Measurements from ENCODE around the gene KIRREL1.

The KIRREL1 gene

DNA sequence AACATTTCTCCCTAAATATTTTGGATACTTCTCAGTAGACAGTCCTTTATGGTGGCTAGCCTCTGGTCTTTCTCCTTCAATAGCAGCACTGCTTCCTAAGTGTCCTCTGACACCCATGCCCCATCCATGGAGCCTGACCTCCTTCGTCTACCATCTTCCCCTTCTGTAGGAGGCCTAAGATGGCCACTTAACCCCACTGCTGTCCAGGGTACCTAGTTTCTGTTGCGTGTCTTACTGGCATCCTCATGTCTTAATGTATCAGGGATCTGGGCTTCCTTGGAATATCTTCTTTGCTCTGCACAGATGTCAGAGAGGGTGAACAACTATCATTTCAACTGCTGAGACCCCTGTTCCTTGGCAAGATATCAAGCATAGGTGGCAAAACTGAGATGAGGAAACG, 5.4 kb upstream of the KIRREL1 start:
- no peak for DNase-seq (ENCODE audit: low read depth, low spot score)
- TF ChIP-seq SUZ12 (IDR thresholded peaks at IDR 0.05; ENCODE audit: extremely low read depth, insufficient read depth, insufficient read length), result no peak
- TF ChIP-seq YY1 (IDR thresholded peaks at IDR 0.05; ENCODE audit: insufficient read depth, insufficient read length), result no peak
- TF ChIP-seq ZNF274 (IDR thresholded peaks at IDR 0.05; ENCODE audit: low read depth, low read length), result no peak
- no peak overlapping the region for H3K9ac ChIP-seq (ENCODE audit: insufficient read length, low read depth)
- H3K36me3 ChIP-seq (ENCODE audit: insufficient read depth, insufficient read length, low read length), result no peaks in the 10 kb centered on the region
- no peaks in the 10 kb centered on the region for H3K9me3 ChIP-seq (ENCODE audit: insufficient read depth, low read length)
- peaks cover 3% of the 10 kb centered on the region for H3K27me3 ChIP-seq (ENCODE audit: insufficient read depth, insufficient read length)
- no peak overlapping the region for H3K4me3 ChIP-seq (ENCODE audit: insufficient read length, low read depth)
- peaks cover 15% of the 10 kb centered on the region for H3K4me1 ChIP-seq (ENCODE audit: insufficient read depth, insufficient read length)

GRCh38 chr1:157992031-157992832, 1.2 kb upstream of the KIRREL1 start:
- peaks cover 12% of the 10 kb centered on the region for H3K4me1 ChIP-seq (ENCODE audit: insufficient read depth, insufficient read length)
- peaks cover 17% of the 10 kb centered on the region for H3K36me3 ChIP-seq (ENCODE audit: insufficient read depth, insufficient read length, low read length)
- H3K9ac ChIP-seq (ENCODE audit: insufficient read length, low read depth), result peak overlapping the region; percentile 71
- no peak overlapping the region for H3K4me3 ChIP-seq (ENCODE audit: insufficient read length, low read depth)
- no peaks in the 10 kb centered on the region for H3K9me3 ChIP-seq (ENCODE audit: insufficient read depth, low read length)
- no peak for TF ChIP-seq ZNF274 (IDR thresholded peaks at IDR 0.05; ENCODE audit: low read depth, low read length)
- no peak for TF ChIP-seq YY1 (IDR thresholded peaks at IDR 0.05; ENCODE audit: insufficient read depth, insufficient read length)
- TF ChIP-seq SUZ12 (IDR thresholded peaks at IDR 0.05; ENCODE audit: extremely low read depth, insufficient read depth, insufficient read length), result no peak
- H3K27me3 ChIP-seq (ENCODE audit: insufficient read depth, insufficient read length), result peaks cover 3% of the 10 kb centered on the region
- DNase-seq (ENCODE audit: low read depth, low spot score), result peak; percentile 70

DNA sequence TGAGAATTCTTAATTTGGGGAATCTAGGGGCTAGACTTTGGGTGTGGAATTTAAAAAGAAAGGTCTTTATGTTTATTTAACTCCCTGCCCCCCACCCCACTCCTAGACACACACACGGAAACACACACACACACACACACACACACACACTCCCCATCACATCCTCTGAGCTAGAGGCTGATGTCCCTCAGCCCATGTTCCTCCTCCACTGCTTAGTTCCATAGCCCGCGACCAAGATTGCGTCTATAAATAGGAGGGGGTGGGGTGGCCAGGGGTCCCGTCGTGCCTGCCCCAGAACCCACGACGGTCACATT, 655 bp upstream of the KIRREL1 start:
- peak overlapping the region; percentile 71 for H3K9ac ChIP-seq (ENCODE audit: insufficient read length, low read depth)
- H3K4me1 ChIP-seq (ENCODE audit: insufficient read depth, insufficient read length), result peaks cover 13% of the 10 kb centered on the region
- H3K9me3 ChIP-seq (ENCODE audit: insufficient read depth, low read length), result no peaks in the 10 kb centered on the region
- peak overlapping the region; percentile 90 for H3K4me3 ChIP-seq (ENCODE audit: insufficient read length, low read depth)
- H3K36me3 ChIP-seq (ENCODE audit: insufficient read depth, insufficient read length, low read length), result peaks cover 22% of the 10 kb centered on the region
- TF ChIP-seq ZNF274 (IDR thresholded peaks at IDR 0.05; ENCODE audit: low read depth, low read length) (no peak), YY1 (IDR thresholded peaks at IDR 0.05; ENCODE audit: insufficient read depth, insufficient read length) (no peak), SUZ12 (IDR thresholded peaks at IDR 0.05; ENCODE audit: extremely low read depth, insufficient read depth, insufficient read length) (no peak)
- peaks cover 3% of the 10 kb centered on the region for H3K27me3 ChIP-seq (ENCODE audit: insufficient read depth, insufficient read length)
- DNase-seq (ENCODE audit: low read depth, low spot score), result no peak

- H3K27me3 ChIP-seq (ENCODE audit: insufficient read depth, insufficient read length), result peaks cover 3% of the 10 kb centered on the region
- no peak for TF ChIP-seq ZNF274 (IDR thresholded peaks at IDR 0.05; ENCODE audit: low read depth, low read length)
- TF ChIP-seq SUZ12 (IDR thresholded peaks at IDR 0.05; ENCODE audit: extremely low read depth, insufficient read depth, insufficient read length), result no peak
- no peak for TF ChIP-seq YY1 (IDR thresholded peaks at IDR 0.05; ENCODE audit: insufficient read depth, insufficient read length)
- H3K4me1 ChIP-seq (ENCODE audit: insufficient read depth, insufficient read length), result peaks cover 15% of the 10 kb centered on the region
- peak overlapping the region; percentile 97 for H3K9ac ChIP-seq (ENCODE audit: insufficient read length, low read depth)
- peak overlapping the region; percentile 90 for H3K4me3 ChIP-seq (ENCODE audit: insufficient read length, low read depth)
- no peak for DNase-seq (ENCODE audit: low read depth, low spot score)
- H3K36me3 ChIP-seq (ENCODE audit: insufficient read depth, insufficient read length, low read length), result peaks cover 35% of the 10 kb centered on the region
- no peaks in the 10 kb centered on the region for H3K9me3 ChIP-seq (ENCODE audit: insufficient read depth, low read length)
Observed at GRCh38 chr1:157993918-157994605, 617 bp downstream of the KIRREL1 start.

GRCh38 chr1:157994704-157995582, 1.5 kb downstream of the KIRREL1 start:
- peaks cover 3% of the 10 kb centered on the region for H3K27me3 ChIP-seq (ENCODE audit: insufficient read depth, insufficient read length)
- peak overlapping the region; percentile 52 for H3K9ac ChIP-seq (ENCODE audit: insufficient read length, low read depth)
- no peak for DNase-seq (ENCODE audit: low read depth, low spot score)
- TF ChIP-seq YY1 (IDR thresholded peaks at IDR 0.05; ENCODE audit: insufficient read depth, insufficient read length), result no peak
- TF ChIP-seq ZNF274 (IDR thresholded peaks at IDR 0.05; ENCODE audit: low read depth, low read length), result no peak
- no peak for TF ChIP-seq SUZ12 (IDR thresholded peaks at IDR 0.05; ENCODE audit: extremely low read depth, insufficient read depth, insufficient read length)
- H3K36me3 ChIP-seq (ENCODE audit: insufficient read depth, insufficient read length, low read length), result peaks cover 44% of the 10 kb centered on the region
- H3K9me3 ChIP-seq (ENCODE audit: insufficient read depth, low read length), result no peaks in the 10 kb centered on the region
- peak overlapping the region; percentile 90 for H3K4me3 ChIP-seq (ENCODE audit: insufficient read length, low read depth)
- H3K4me1 ChIP-seq (ENCODE audit: insufficient read depth, insufficient read length), result peaks cover 16% of the 10 kb centered on the region

DNA sequence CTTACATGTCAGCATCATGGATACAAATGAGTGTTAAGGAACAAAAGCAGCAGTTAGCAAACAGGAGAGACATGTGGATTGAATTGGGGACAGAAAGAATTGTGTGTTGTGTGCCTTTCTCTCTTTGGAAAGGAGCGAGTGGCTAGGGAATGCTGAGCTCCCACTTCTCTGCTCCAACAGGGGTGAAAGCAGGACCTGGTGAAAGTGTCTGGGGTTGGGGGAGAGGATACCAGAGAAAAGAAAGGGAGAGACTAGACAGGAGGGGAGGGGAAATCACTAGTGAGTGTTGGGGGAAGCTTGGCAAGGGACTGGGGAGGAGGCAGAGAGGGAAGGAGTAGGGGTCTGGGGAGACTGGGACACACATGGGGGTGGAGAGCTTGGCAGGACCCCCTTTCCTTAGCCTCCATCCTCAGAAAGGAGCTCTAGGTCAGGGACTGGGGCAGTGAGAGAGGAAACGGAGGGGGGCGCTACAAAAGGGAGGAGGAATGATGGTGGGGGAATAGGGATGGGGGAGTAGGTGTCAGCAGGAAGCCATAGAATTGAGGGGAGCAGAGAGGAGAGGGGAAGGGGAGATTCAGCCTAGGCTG, 2.2 kb downstream of the KIRREL1 start:
- Histone ChIP-seq H3K4me3 (ENCODE audit: insufficient read length, low read depth) (peak overlapping the region; percentile 90), H3K9ac (ENCODE audit: insufficient read length, low read depth) (peak overlapping the region; percentile 52)

More for the DNA sequence above, 2.2 kb downstream of the KIRREL1 start:
- H3K27me3 ChIP-seq (ENCODE audit: insufficient read depth, insufficient read length), result peaks cover 3% of the 10 kb centered on the region
- DNase-seq (ENCODE audit: low read depth, low spot score), result no peak
- H3K4me1 ChIP-seq (ENCODE audit: insufficient read depth, insufficient read length), result peaks cover 16% of the 10 kb centered on the region
- H3K36me3 ChIP-seq (ENCODE audit: insufficient read depth, insufficient read length, low read length), result peaks cover 50% of the 10 kb centered on the region
- H3K9me3 ChIP-seq (ENCODE audit: insufficient read depth, low read length), result no peaks in the 10 kb centered on the region
- TF ChIP-seq SUZ12 (IDR thresholded peaks at IDR 0.05; ENCODE audit: extremely low read depth, insufficient read depth, insufficient read length) (no peak), ZNF274 (IDR thresholded peaks at IDR 0.05; ENCODE audit: low read depth, low read length) (no peak), YY1 (IDR thresholded peaks at IDR 0.05; ENCODE audit: insufficient read depth, insufficient read length) (no peak)

All from NT2/D1 (cell line).